NCI-H2171 (cell line): ENCODE results near the gene HEATR5A.
"Not testable (repeated sequence)": the region's sequence is repeated elsewhere in the genome, so short reads cannot be mapped to it uniquely, and the experiment has no call there.

Experiments
- DNase-seq: peaks from one replicate; lab custom pipeline; 2025; lab: John Stamatoyannopoulos, UW

HEATR5A gene

DNA sequence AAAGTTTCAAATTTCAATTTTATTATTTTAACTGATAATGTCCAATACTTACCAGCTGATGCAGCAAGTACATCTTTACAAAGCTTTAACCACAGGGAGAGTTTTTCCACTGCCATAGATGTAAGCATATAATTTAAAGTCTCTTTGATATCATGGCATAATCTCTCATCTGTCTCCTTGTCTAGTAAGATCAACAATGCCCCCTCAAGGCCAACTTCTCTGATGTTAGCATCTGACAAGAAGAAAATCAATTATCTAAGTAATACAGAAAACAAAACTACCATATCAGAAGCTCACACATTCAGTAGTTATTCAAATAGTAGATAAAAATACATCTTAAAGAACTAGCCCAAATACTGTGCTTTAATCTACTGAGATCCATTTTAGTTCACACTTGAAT is 94.2 kb downstream of the HEATR5A start:
- DNase-seq, result no peak

DNA sequence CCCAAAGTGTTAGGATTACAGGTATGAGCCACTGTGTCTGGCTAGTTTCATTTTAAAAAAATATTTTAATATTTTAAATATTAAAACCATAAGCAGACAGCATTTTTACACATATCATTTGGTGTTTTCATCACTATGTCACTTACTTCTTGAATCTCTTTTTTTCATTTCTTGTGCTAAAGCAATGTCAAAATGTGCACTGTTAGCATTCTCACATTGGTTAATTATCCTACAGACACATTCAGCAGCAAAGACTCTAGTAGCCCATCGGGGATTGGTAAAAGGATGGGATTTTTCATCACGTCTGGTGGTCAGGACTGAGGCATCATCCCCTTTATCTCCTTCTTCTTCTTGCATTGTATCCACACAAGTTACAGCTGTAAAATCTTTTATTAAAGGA is 96.9 kb downstream of the HEATR5A start:
- no peak for DNase-seq

DNA sequence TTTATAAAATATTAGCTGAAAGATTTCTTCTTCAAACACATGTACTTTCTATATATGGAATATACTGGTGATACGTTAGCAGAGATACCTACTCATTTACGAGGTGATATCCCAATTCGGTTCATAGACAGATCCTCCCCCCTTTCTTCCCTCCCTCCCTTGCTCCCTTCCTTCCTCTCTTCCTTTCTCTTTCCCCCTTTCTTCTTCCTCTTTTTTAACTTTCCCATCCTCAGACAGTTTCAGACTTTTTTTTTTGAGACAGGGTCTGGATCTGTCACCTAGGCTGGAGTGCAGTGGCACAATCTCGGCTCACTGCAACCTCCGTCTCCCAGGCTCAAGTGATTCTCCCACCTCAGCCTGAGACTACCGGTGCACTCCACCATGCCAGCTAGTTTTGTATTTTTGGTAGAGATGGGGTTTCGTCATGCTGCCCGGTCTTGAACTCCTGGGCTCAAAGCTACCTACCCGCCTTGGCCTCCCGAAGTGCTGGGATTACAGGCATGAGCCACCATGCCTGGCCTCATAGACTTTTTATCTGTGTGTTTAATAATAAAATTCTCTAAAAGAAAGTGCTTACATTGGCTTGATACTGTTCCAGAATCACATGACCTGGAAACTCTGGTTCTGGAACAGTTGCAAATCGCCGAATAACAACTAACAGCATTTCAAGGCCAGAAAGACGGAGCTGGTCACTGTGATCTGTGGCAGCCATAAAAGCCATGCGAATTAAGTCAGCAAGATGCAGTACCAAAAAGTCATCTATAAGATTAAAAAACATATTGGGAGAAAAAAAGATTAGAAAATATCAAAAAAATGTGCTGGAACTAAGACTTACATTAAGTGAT is 99.2 kb downstream of the HEATR5A start:
- no peak for DNase-seq

DNA sequence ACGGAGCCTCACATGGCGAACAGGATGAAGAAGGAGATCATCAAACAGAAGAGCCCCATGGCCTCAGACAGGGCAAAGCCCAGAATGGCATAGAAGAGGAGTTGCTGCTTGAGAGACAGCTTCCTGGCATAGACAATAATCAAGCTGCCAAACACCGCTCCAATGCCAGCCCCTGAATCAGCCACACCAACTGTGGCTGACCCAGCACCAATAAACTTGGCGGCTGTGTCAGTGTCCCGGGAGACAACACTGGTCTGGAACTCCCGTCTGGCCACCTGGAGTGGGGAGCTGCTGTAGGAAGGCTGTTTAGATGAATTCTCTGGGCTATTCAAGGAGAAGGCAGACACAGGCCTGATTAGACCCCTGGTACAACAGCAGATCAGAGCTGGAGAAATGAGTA is 100.1 kb downstream of the HEATR5A start:
- DNase-seq, result no peak

DNA sequence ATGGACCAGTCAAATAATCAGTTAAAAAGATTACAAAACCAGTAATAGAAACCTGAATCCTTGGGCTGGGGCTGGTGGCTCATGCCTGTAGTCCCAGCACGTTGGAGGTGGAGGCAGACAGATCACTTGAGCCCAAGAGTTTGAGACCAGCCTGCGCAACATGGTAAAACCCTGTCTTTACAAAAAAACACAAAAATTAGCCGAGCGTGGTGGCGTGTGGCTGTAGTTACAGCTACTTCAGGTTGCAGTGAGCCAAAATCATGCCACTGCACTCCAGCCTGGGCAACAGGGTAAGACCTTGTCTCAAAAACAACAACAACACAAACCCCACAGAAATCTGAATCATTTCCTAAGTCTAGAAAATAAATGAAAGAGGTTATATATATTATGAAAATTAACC is 100.6 kb downstream of the HEATR5A start:
- DNase-seq, result no peak

DNA sequence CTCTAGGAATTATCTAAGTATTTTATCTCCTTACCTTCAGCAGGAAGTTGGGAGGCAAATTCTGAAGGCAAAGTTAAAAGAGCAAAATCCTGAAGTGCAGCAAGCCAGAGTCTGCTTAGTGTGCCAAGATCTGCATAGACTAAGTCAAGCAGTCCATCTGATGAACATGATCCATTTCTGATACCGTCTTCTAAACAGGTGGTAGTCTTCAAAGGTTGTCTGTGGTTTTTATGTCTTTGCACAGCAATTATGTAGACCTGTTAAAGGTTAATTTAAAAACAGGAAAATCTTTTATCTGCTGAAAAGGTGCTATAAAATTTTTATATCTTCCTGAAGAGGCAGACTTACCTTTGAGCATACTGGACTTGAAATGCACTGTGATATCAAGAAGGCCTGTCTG is 107.4 kb downstream of the HEATR5A start:
- DNase-seq, result no peak

DNA sequence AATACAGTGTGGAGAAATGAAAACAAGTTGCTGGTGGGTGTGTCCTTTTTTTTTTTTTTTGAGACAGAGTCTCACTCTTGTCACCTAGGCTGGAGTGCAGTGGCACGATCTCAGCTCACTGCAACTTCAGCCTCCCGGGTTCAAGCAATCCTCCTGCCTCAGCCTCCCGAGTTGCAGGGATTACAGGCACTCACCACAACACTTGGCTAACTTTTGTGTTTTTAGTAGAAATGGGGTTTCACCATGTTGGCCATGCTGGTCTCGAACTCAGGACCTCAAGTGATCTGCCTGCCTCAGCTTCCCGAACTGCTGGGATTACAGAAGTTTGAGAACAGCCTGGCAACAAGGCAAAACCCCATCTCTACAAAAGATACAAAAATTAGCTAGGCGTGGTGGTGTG is 108.0 kb downstream of the HEATR5A start:
- not testable (repeated sequence) for DNase-seq

DNA sequence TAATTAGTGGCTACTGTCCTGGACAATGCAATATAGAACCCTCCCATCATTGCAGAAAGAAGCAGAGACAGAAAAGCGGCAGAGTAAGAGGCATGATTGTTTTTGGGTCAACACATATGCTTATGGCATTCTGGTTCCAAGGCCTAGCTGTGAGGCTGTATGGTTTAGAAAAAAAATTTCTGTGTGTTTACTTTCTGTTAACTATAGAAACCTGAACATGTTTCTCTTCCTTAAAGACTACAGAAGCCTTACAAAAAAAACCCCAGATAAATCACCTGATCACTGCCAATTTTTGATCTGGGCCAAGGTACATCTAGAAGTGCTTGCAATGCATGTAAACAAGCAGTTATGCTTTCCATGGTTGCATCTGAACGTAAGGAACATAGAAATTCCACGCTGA is 112.7 kb downstream of the HEATR5A start:
- no peak for DNase-seq

DNA sequence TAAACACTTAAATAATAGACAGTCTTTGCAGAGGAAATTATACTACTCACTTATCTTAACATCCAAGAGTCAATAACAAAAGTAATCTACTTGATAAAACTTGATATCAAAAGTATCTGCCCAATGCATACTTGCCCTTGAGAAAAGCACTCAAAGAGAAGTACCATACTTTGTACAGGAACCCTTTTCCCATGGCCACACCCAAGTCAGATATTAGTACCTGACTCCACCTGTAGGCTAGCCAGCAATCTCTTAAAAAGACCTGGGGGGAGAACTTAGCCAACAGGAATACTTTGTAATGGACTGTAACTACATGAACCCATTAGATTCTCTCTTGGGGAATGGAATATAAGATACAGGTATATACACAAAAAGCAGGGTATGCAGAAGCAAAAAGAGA is 113.2 kb downstream of the HEATR5A start:
- no peak for DNase-seq

DNA sequence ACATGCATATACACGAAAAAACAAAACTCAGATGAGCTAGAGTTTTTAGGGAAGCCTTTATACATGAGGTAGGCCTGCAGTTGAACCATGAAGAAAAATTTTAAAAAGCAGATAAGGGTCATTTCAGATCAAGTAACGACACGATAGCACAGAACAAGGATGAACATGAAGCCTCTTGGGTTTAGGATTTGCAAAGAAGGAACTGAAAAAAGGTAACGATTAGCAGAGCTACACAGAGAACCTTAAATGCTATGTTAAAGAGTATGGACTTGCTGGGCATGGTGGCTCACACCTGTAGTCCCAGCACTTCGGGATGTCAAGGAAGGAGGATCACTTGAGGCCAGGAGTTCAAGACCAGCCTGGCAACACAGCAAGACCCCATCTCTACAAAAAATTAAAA is 116.7 kb downstream of the HEATR5A start:
- no peak for DNase-seq

DNA sequence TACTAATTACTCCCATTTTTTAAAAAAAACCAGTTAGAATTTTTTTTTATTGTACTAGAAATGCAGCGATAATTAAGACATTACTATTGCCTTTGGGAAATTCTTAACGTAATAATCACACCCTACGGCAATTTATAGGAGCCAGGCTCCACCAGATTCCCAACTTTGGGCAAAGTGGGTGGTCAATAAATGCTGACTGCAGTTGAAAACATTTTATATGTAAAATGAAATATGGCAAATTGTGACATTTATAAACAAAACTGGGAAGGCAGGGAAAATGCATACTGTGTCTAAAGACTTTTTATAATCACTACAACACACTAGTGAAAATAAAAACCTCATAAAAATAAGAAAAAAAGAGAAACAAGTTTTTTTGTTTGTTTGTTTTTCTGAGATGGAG is 119.5 kb downstream of the HEATR5A start:
- no peak for DNase-seq

DNA sequence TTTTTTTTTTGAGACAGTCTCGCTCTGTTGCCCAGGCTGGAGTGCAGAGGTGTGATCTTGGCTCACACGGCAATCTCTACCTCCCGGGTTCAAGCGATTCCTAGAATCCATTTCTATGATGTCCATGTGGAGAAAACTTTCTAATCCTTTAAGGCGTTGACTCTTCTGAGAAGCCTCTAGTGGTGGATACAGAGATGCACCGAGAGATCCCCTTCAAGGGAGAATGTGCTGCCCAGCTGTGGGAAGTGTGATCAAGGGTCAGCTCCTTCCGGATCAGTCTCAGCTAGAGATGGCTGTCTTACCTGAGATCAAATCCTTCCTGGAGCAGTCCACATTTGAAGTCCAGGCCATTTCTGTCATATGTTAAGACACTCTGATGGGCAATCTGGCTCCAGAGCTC is 120.1 kb downstream of the HEATR5A start:
- DNase-seq, result no peak

DNA sequence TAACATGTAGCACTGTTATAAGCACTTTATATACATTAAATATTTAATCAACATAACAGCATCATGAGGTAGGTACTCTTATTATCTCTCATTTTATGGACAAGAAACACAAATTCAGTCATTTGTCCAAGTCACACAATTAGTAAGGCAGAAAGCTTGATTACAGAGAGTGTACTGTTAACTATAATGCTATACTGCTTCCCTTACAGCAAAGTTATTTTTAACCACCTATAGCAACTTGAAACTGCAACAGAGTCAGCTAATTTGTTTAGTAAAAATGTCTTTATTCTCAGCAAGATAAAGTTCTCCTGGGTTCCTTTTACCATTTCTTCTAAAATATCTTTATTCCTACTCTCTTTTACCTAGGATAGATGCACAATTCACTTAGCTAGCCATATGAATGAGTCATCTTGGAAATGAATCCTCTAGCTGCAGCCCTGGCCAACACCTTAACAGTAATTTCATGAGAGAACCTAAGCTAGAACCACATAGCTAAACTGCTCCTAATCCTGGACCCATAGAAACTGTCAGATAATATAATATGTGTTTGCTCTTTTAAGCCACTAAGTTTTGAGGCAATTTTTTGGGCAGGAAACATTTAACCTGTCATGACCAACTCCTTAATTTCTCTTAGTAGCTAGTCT is 122.5 kb downstream of the HEATR5A start:
- DNase-seq, result no peak

DNA sequence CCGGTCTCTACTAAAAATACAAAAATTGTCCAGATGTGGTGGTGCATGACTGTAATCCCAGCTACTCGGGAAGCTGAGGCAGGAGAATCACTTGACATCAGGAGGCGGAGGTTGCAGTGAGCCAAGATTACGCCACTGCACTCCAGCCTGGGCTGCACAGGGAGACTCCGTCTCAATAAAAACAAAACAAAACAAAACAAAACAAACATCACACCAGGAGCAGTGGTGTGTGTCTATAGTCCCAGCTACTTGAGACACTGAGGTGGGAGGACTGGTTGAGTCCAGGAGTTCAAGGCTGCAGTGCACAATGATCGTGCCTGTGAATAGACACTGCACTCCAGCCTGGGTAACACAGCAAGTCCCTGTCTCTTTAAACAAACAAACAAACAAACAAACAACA is 123.2 kb downstream of the HEATR5A start:
- DNase-seq, result no peak

DNA sequence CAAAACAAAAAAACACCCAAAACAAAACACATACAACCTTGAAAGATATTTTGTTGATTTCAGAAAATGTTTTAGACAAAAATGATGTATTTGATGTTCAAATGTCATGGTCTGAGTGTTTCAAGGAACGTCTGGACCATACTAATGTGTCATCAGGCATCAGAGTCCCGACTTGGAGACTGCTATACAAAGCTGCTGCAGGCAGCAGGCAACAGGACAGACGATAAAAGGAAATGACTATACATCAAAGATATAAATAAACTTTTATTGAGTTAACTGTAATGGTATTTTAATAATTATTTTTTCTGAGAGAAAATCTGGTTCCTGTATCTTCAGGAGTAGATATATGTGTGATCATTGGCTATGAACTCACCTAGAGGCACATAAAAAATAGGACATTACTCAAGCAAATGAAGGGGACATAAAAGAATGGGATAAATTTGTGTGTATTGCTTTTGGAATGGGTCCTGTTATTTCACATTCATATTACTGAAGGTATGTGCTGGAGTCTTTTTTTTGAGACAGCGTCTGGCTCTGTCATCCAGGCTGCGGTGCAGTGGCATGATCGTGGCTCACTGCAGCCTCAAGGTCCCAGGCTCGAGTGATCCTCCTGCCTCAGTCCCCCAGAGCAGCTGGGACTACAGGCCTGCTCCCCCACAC is 125.5 kb downstream of the HEATR5A start:
- no peak for DNase-seq

DNA sequence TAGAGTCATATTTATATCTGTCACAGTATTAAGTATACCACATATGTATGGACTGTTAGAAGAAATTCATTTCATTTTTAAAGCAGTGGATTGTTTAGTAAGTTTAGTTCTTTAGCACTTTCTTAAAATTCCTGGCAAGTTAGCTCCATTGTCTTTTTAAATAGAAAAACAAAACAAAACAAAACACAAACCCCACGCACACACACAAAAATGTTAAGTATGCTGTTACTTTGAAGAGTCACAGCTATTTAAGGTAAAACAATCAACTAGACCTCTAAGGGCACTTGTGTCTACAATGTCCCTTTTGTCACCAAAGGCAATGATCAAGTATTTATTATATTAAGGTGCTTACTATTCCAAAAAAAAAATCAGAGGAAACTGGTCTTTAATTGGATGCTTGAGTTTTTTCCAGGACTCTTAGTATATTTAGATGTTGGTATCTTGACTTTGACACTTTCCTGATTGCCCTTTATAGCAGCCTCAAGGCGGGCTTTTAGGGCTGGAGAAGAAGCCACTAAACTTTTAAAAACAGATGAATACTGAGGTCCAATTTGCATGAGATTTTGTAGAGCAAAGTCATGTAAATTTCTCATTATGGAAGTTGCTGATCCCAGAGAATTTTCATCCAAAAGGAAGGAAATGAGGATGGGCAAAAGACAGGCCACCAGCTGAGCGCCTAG is 127.3 kb downstream of the HEATR5A start:
- DNase-seq, result no peak

DNA sequence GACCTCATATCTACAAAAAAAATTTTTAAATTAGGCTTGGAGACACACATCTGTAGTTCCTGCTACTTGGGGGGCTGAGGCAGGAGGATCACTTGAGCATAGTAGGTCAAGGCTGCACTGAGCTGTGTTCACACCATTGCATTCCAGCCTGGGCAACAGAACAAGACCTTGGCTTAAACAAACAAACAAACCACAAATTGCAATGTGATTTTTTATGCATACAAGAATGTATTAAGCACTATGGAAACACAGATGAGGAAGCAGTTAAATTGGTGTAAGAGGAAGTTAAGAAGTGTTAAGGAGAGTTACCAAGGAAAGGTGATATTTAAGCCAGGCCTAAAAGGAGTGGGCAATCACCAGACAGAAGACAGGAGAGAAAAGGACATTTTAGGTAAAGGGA is 129.1 kb downstream of the HEATR5A start:
- no peak for DNase-seq

DNA sequence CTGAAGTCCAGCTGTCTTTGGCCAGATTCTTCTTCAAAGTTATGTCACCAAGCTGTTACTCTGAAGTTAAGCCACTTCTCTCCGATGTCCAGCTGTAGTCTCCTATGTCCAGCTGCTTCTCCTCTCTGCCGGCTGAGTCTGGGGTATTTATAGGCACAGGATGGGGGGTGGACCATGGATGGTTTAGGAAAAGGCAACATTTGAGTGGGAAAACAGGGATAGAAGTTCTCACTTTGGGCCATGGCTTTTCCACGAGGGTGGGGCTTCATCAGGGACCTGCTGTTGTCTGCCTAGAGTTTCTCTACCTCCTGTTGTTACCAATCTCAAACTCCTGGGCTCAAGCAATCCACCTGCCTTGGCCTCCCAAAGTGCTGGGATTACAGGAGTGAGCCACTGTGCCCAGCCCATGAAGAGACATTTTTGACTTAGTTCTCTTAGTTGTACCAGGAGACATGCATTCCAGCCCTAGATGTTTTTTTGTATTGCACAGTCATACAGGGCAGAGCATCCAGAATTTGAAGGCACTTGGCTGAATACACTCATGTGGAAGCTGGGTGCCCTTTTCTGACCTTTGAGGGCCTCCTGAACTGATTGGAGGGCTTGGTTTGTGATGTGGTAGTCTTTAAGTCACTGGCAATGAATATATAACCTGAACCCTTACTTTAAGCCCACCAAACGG is 132.9 kb downstream of the HEATR5A start:
- no peak for DNase-seq

DNA sequence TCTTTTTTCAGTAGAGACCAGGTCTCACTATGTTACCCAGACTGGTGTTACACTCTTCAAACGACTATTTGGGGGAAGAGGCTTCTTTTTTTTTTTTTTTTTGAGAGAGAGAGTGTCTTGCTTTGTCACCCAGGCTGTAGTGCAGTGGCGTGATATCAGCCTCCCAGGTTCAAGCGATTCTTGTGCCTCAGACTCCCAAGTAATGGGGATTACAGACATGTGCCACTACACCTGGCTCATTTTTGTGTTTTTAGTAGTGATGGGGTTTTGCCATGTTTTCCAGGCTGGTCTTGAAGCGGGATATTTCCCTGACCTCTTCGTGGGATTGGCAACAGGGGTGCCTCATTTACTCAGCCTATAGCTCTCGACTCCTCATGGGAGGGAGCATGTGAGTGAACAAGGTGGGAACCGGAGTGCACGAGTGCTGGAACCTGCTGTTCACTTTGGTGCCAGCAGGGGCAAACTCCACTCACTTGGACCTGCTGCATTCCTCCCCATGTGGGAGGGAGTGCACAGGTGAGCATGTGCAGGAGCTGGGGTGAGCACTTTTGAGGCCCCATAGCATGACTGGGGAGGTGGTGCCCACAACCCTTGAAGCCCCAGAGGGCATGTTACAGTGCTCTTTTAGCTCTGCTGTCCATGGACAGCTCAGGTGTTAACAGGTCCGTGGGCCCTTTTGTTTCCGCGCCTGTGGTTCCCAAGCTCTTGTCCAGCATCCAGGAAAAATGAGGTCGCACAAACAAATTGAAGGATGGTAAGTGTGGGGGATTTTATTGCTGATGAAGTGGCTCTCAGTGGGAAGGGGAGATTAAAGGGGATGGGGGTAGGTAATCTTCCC is 133.7 kb downstream of the HEATR5A start:
- no peak for DNase-seq

DNA sequence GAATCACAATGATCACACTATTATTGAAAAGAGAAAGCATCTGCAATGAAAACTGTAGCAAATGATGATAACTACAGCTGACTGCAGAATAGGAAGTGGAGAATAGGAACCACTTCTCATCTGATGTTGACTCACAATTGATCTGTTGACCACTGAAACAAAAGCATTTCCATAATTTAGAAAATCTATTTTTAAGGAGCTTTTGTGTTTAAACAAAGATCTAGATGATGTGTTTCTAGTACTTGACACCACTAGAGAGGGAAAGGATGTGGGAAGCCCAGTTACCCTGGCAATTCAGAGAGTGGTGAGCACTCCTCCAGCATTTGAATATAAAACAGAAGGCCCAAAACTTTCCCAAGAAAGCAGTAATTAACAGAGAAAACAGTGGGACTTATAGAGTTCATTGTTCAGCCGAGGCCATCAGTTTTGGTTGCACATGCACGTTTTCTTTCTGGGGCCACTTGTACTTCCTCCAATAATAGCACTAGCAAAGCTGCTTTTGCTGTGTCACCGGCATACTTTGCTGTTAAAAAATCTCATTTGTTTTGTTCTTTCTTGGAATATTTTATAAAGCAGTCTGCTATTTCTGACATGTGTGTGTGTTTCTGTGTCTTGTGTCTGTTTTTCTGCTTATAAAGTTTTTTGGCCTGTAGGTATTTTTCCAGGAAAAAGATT is 136.6 kb downstream of the HEATR5A start:
- DNase-seq, result no peak

DNA sequence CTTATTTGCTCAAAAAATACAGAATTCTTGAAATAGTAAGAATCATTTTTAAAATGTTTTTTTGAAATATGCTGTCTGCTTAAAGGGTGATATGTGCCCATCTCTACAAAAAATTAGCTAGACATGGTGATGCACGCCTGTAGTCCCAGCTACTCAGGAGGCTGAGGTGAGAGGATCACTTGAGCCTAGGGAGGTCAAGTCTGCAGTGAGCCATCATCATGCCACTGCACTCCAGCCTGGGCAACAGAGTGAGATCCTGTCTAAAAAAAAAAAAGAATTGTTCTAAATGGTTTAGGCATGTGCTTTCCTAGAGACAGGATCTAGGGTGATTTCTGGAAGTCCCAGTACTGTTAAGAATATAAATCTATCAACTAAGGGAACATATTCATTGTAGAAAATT is 137.2 kb downstream of the HEATR5A start:
- DNase-seq, result no peak
